ENCODE measurements around the gene CFI. TPM values are rescaled to one million over a fixed set of nuclear protein-coding genes. Genes with fewer than 3 reads are reported as not detected.

CFI gene
- total and polyA plus RNA-seq, 2 of the 8 experiments (the other 6 are each of a cell fraction or from before 2014, with no cell fraction given), result not detected

- no peaks in the 10 kb centered on the region for H4K20me1 ChIP-seq (replicated peaks in 1 of 2; ENCODE audit: control insufficient read depth in 1 of 2, insufficient read depth in 2 of 2, low read length in 2 of 2)
- H2BK120ac ChIP-seq (replicated peaks; ENCODE audit: low read depth, low read length), result no peak overlapping the region
- 92% methylated on average over 4 of the region's 4 CpGs; no CpG with 5 or more reads in 1 of the 2 experiments for whole genome bisulfite sequencing, 2 experiments (ENCODE audit: extremely low coverage in 1 of 2, insufficient coverage in 1 of 2, insufficient read length in 1 of 2, insufficient replicate concordance in 2 of 2, low coverage in 1 of 2, low lambda C conversion rate in 2 of 2, missing lambda C conversion rate in 1 of 2)
- DNase-seq (ENCODE audit: low read depth in 1 of 2, low spot score in 2 of 2), result no peak
- H3K23ac ChIP-seq (ENCODE audit: insufficient read length), result no peak overlapping the region
- H2BK20ac ChIP-seq (ENCODE audit: low read length), result no peak overlapping the region
- H2BK15ac ChIP-seq (ENCODE audit: low read length), result no peak overlapping the region
- H3K23me2 ChIP-seq (ENCODE audit: low read depth, low read length), result no peaks in the 10 kb centered on the region; the same call in 1 of the 2 replicates
- no peak overlapping the region for H2AK5ac ChIP-seq (ENCODE audit: low read depth, low read length)
- H3K4me3 ChIP-seq (ENCODE audit: extremely low read depth in 1 of 4, insufficient read depth in 2 of 4, low read depth in 3 of 4, low read length in 4 of 4), result no peak overlapping the region
- H3K4ac ChIP-seq (replicated peaks; ENCODE audit: insufficient read length, low read depth, low read length), result no peak overlapping the region
- FAIRE-seq, result no peak
- H3K56ac ChIP-seq (replicated peaks; ENCODE audit: insufficient read length, low read depth, low read length), result no peak overlapping the region
- no peak overlapping the region for H2BK5ac ChIP-seq (ENCODE audit: low read depth, low read length)
- no peak overlapping the region for H3K14ac ChIP-seq (ENCODE audit: insufficient read length)
- H3K27me3 ChIP-seq (replicated peaks in 1 of 4; ENCODE audit: control insufficient read depth in 3 of 4, extremely low read depth in 1 of 4, insufficient read depth in 3 of 4, low read length in 3 of 4), result no peaks in the 10 kb centered on the region
- H3K36me3 ChIP-seq (ENCODE audit: control insufficient read depth in 2 of 4, insufficient read depth in 4 of 4, low read length in 3 of 4), result no peaks in the 10 kb centered on the region; a peak in 1 of 8 replicates
- no peak overlapping the region for H4K5ac ChIP-seq (ENCODE audit: insufficient read length, low read depth, low read length)
- H3K79me2 ChIP-seq (ENCODE audit: control insufficient read depth in 1 of 2, insufficient read depth in 2 of 2, low read length in 2 of 2), result no peaks in the 10 kb centered on the region
- H3K27ac ChIP-seq (ENCODE audit: low read depth, low read length), result no peak overlapping the region
- H3K9me3 ChIP-seq (ENCODE audit: insufficient read depth in 2 of 2, low read depth in 1 of 2, low read length in 1 of 2), result no peaks in the 10 kb centered on the region
- H3K4me1 ChIP-seq (replicated peaks in 1 of 4; ENCODE audit: control insufficient read depth in 3 of 4, insufficient read depth in 4 of 4, low read length in 3 of 4), result no peaks in the 10 kb centered on the region
- ChIA-PET POLR2A (ENCODE audit: partially characterized antibody) (interaction anchor here (1.8 kb wide), 1 partner anchor 11 kb away, joined by 8 read pairs; no protein-coding TSS in a partner anchor), CTCF (ENCODE audit: partially characterized antibody) (no interaction called here)
- H4K91ac ChIP-seq (replicated peaks; ENCODE audit: insufficient read length, low read length), result no peak overlapping the region
- H3K4me2 ChIP-seq (ENCODE audit: insufficient read depth in 1 of 2, low read depth in 2 of 2, low read length in 2 of 2), result no peak overlapping the region
- no peak overlapping the region for H2AFZ ChIP-seq (ENCODE audit: low read length)
- TF ChIP-seq FOSL1 (IDR thresholded peaks at IDR 0.05; ENCODE audit: insufficient read depth, low read depth, low read length), result no peak
- no peak for TF ChIP-seq SIN3A (conservative IDR thresholded peaks at IDR 0.05 in 1 of 2, IDR thresholded peaks at IDR 0.05 in 1 of 2; ENCODE audit: low read depth in 1 of 2, low read length in 2 of 2)
- no peak for TF ChIP-seq RFX5 (IDR thresholded peaks at IDR 0.05; ENCODE audit: borderline replicate concordance, low read depth, low read length)
- no peak for TF ChIP-seq TBP (IDR thresholded peaks at IDR 0.05; ENCODE audit: low read depth, low read length)
- TF ChIP-seq CBX8 (IDR thresholded peaks at IDR 0.05; ENCODE audit: borderline replicate concordance, low read depth, low read length), result no peak
- peak; percentile 51; the same call in 1 of the 2 replicates for TF ChIP-seq CEBPB (IDR thresholded peaks at IDR 0.05; ENCODE audit: low read depth, low read length)
- H3K18ac ChIP-seq (ENCODE audit: extremely low read depth, low read length), result no peak overlapping the region
- H4K8ac ChIP-seq (ENCODE audit: extremely low read depth, insufficient read depth, low read length), result no peak overlapping the region
- no peak overlapping the region for H2BK12ac ChIP-seq (ENCODE audit: low read depth, low read length)
- no peaks in the 10 kb centered on the region for H3K79me1 ChIP-seq (ENCODE audit: low read depth, low read length)
- H3K9ac ChIP-seq (replicated peaks in 1 of 4; ENCODE audit: extremely low read depth in 1 of 4, low read depth in 3 of 4, low read length in 3 of 4), result no peak overlapping the region
Measured at GRCh38 chr4:109833756-109834155, 32.0 kb upstream of the CFI start.

All from H1 (cell line).